ENCODE results near the gene PAK6. TPM values are rescaled to one million over a fixed set of nuclear protein-coding genes. Genes with fewer than 3 reads are reported as not detected.

Gene PAK6
- polyA plus RNA-seq, 3 donors, result 0.03 TPM; not detected in 2

GRCh38 chr15:40287968-40288367 lies 49.1 kb downstream of the PAK6 start:
- H3K27ac Mint-ChIP-seq, result peak overlapping the region in 1 of 7 donors; percentile 15
- Histone ChIP-seq H4K20me1 (ENCODE audit: insufficient read depth, low read length) (peaks cover 98% of the 10 kb centered on the region), H3K36me3 (replicated peaks in 1 of 2; ENCODE audit: control insufficient read depth in 1 of 2, insufficient read depth in 2 of 2, low read length in 2 of 2) (peaks cover 61 to 82% of the 10 kb centered on the region in 2 donors), H2AFZ (ENCODE audit: insufficient read depth, low read depth, low read length, poor library complexity, severe bottlenecking) (no peak overlapping the region), H3K4me1 (ENCODE audit: control insufficient read depth in 1 of 2, insufficient read depth in 2 of 2, low read length in 2 of 2) (peaks cover 19 to 35% of the 10 kb centered on the region in 2 donors), H3K9me3 (replicated peaks in 1 of 2; ENCODE audit: control insufficient read depth in 1 of 2, insufficient read depth in 1 of 2, low read length in 2 of 2) (no peaks in the 10 kb centered on the region), H3K9ac (ENCODE audit: insufficient read depth, low read length, poor library complexity, severe bottlenecking) (no peak overlapping the region), H3K27ac (ENCODE audit: low read depth in 1 of 2, low read length in 2 of 2) (no peak overlapping the region), H3K79me2 (ENCODE audit: insufficient read depth, low read length) (no peaks in the 10 kb centered on the region), H3K4me2 (replicated peaks; ENCODE audit: extremely low read depth, low read length, poor library complexity, severe bottlenecking) (no peak overlapping the region), H3K4me3 (replicated peaks in 1 of 3; ENCODE audit: low read depth in 2 of 3, low read length in 3 of 3) (no peak overlapping the region), H3K27me3 (ENCODE audit: control insufficient read depth in 2 of 2, insufficient read depth in 2 of 2, low read length in 2 of 2) (peaks cover 0 to 14% of the 10 kb centered on the region in 2 donors)
- no peak for DNase-seq
- peaks cover 0 to 6% (median 0%) of the 10 kb centered on the region in 7 donors for H3K9me3 Mint-ChIP-seq
- peaks cover 13 to 18% (median 16%) of the 10 kb centered on the region in 3 donors for H3K27me3 Mint-ChIP-seq (ENCODE audit: low read depth in 3 of 3)
- H3K4me1 Mint-ChIP-seq, result peaks cover 36% of the 10 kb centered on the region
- TF ChIP-seq CTCF (IDR thresholded peaks at IDR 0.05), result no peak
- WGBS (ENCODE audit: insufficient coverage), result 100% methylated on average over 2 of the region's 4 CpGs
- peaks cover 63 to 88% of the 10 kb centered on the region in 2 donors for H3K36me3 Mint-ChIP-seq
- intact Hi-C loops (cut with micrococcal nuclease), result no loop called here
- no peak overlapping the region for H3K4me3 Mint-ChIP-seq

GRCh38 chr15:40289140-40289775 lies 50.4 kb downstream of the PAK6 start:
- 90% methylated on average over 5 of the region's 6 CpGs for WGBS (ENCODE audit: insufficient coverage)

More at GRCh38 chr15:40289140-40289775, 50.4 kb downstream of the PAK6 start:
- no peak for TF ChIP-seq CTCF (IDR thresholded peaks at IDR 0.05)
- DNase-seq, result no peak
- H3K36me3 Mint-ChIP-seq, result peaks cover 65 to 93% of the 10 kb centered on the region in 2 donors
- H3K4me2 ChIP-seq (replicated peaks; ENCODE audit: extremely low read depth, low read length, poor library complexity, severe bottlenecking), result no peak overlapping the region
- peak overlapping the region in 1 of 7 donors; percentile 2 for H3K27ac Mint-ChIP-seq
- H3K79me2 ChIP-seq (ENCODE audit: insufficient read depth, low read length), result peaks cover 6% of the 10 kb centered on the region
- H3K4me1 ChIP-seq (ENCODE audit: control insufficient read depth in 1 of 2, insufficient read depth in 2 of 2, low read length in 2 of 2), result peaks cover 22 to 37% of the 10 kb centered on the region in 2 donors
- H3K27ac ChIP-seq (ENCODE audit: low read depth in 1 of 2, low read length in 2 of 2), result peak overlapping the region in 1 of 2 donors; percentile 5
- intact Hi-C loops (cut with micrococcal nuclease), result no loop called here
- H3K4me3 ChIP-seq (replicated peaks in 1 of 3; ENCODE audit: low read depth in 2 of 3, low read length in 3 of 3), result no peak overlapping the region
- peaks cover 74 to 95% of the 10 kb centered on the region in 2 donors for H3K36me3 ChIP-seq (replicated peaks in 1 of 2; ENCODE audit: control insufficient read depth in 1 of 2, insufficient read depth in 2 of 2, low read length in 2 of 2)
- H2AFZ ChIP-seq (ENCODE audit: insufficient read depth, low read depth, low read length, poor library complexity, severe bottlenecking), result no peak overlapping the region
- H3K27me3 ChIP-seq (ENCODE audit: control insufficient read depth in 2 of 2, insufficient read depth in 2 of 2, low read length in 2 of 2), result peaks cover 0 to under 1% of the 10 kb centered on the region in 2 donors
- peaks cover 35% of the 10 kb centered on the region for H3K4me1 Mint-ChIP-seq
- no peak overlapping the region for H3K9ac ChIP-seq (ENCODE audit: insufficient read depth, low read length, poor library complexity, severe bottlenecking)
- no peaks in the 10 kb centered on the region for H3K9me3 ChIP-seq (replicated peaks in 1 of 2; ENCODE audit: control insufficient read depth in 1 of 2, insufficient read depth in 1 of 2, low read length in 2 of 2)
- peaks cover 100% of the 10 kb centered on the region for H4K20me1 ChIP-seq (ENCODE audit: insufficient read depth, low read length)
- H3K4me3 Mint-ChIP-seq, result no peak overlapping the region
- H3K27me3 Mint-ChIP-seq (ENCODE audit: low read depth in 3 of 3), result peaks cover 4 to 5% (median 5%) of the 10 kb centered on the region in 3 donors
- no peaks in the 10 kb centered on the region for H3K9me3 Mint-ChIP-seq
